G401 (cell line): Measurements from ENCODE around the gene CRYBB2. TPM values are rescaled to one million over a fixed set of nuclear protein-coding genes. Genes with fewer than 3 reads are reported as not detected.
A peak's percentile ranks its signal among the peaks of the same experiment; 100 is the strongest.
"Not testable (repeated sequence)": the region's sequence is repeated elsewhere in the genome, so short reads cannot be mapped to it uniquely, and the experiment has no call there.

Source experiments
- DNase-seq: peaks from one replicate; pipeline ENCODE4 v3.0.0-alpha.2; 2015; ENCODE audit warnings: low spot score
- in situ Hi-C: cut with HindIII; loops from 2 replicates; pipeline ENCODE4 v1.10.0; 2016; ENCODE audit warnings: low sequenced_read_pairs, mixed read lengths
- total RNA-seq: library from RNA; depleted of rRNA; stranded (reverse); fragments of >200 nt; shearing (Covaris generic); gene quantifications from 2 replicates; pipeline ENCODE4 v1.2.3, GENCODE V29; 2014

CRYBB2 gene
- total RNA-seq, 1 experiment from 2014 or later = not detected

- in situ Hi-C loops = no loop called here
- DNase-seq = no peak
Observed at GRCh38 chr22:25196326-25196725, 23.1 kb upstream of the CRYBB2 start.

- in situ Hi-C loops = no loop called here
- no peak for DNase-seq
Observed at GRCh38 chr22:25197340-25197739, 22.1 kb upstream of the CRYBB2 start.

- no peak for DNase-seq
- in situ Hi-C loops = no loop called here
Observed at GRCh38 chr22:25199731-25200520, 19.5 kb upstream of the CRYBB2 start, which contains the start of gene CRYBB3. Gene CRYBB3 (plus strand): TSS chr22:25199858. CDS start chr22:25201397, 1,539 bp downstream.

- in situ Hi-C loops = no loop called here
- no peak for DNase-seq
Observed at GRCh38 chr22:25200967-25201366, 18.5 kb upstream of the CRYBB2 start.

GRCh38 chr22:25201557-25202273, 17.7 kb upstream of the CRYBB2 start:
- no peak for DNase-seq
- in situ Hi-C loops = no loop called here

- in situ Hi-C loops = no loop called here
- DNase-seq = peak; percentile 53
Observed at GRCh38 chr22:25202290-25202921, 17.0 kb upstream of the CRYBB2 start.

- no peak for DNase-seq
- in situ Hi-C loops = no loop called here
Observed at GRCh38 chr22:25203082-25203481, 16.4 kb upstream of the CRYBB2 start.

- DNase-seq, in situ Hi-C loops: not testable (repeated sequence)
Observed at GRCh38 chr22:25204547-25204946, 14.9 kb upstream of the CRYBB2 start.

- DNase-seq = no peak
Observed at GRCh38 chr22:25205847-25206246, 13.6 kb upstream of the CRYBB2 start.

GRCh38 chr22:25206998-25207397, 12.4 kb upstream of the CRYBB2 start:
- in situ Hi-C loops = no loop called here
- DNase-seq = no peak

More at GRCh38 chr22:25205847-25206246, 13.6 kb upstream of the CRYBB2 start:
- in situ Hi-C loops = no loop called here

- no peak for DNase-seq
- in situ Hi-C loops = no loop called here
Observed at GRCh38 chr22:25207553-25208157, 11.8 kb upstream of the CRYBB2 start.

- in situ Hi-C loops = no loop called here
- DNase-seq = no peak
Observed at GRCh38 chr22:25208328-25208727, 11.1 kb upstream of the CRYBB2 start.

- no peak for DNase-seq
Observed at GRCh38 chr22:25208743-25209505, 10.5 kb upstream of the CRYBB2 start.

GRCh38 chr22:25210793-25211192, 8.6 kb upstream of the CRYBB2 start:
- in situ Hi-C loops = no loop called here
- no peak for DNase-seq

More at GRCh38 chr22:25208743-25209505, 10.5 kb upstream of the CRYBB2 start:
- in situ Hi-C loops = no loop called here

- in situ Hi-C loops = no loop called here
- no peak for DNase-seq
Observed at GRCh38 chr22:25212337-25212736, 7.1 kb upstream of the CRYBB2 start.

- in situ Hi-C loops = no loop called here
Observed at GRCh38 chr22:25213221-25213620, 6.2 kb upstream of the CRYBB2 start.

GRCh38 chr22:25216230-25216629, 3.2 kb upstream of the CRYBB2 start:
- no peak for DNase-seq
- in situ Hi-C loops = no loop called here

More at GRCh38 chr22:25213221-25213620, 6.2 kb upstream of the CRYBB2 start:
- no peak for DNase-seq

- in situ Hi-C loops = no loop called here
- no peak for DNase-seq
Observed at GRCh38 chr22:25219948-25220442, 556 bp downstream of the CRYBB2 start.

- DNase-seq = no peak
- in situ Hi-C loops = no loop called here
Observed at GRCh38 chr22:25221790-25222189, 2.4 kb downstream of the CRYBB2 start.
